Activated naive CD4-positive, alpha-beta T cell treated with anti-CD3 and anti-CD28 coated beads for 36 hours (primary cell): ENCODE results near the gene FBXO8. TPM values are rescaled to one million over a fixed set of nuclear protein-coding genes. Genes with fewer than 3 reads are reported as not detected.

Source experiments
- CTCF ChIA-PET: fragments of 350-600 bp; sonication (Branson Sonifier 250); formaldehyde crosslinking; loops from one replicate; lab custom pipeline; 2021; ENCODE audit warnings: antibody characterized with exemption; lab: Charles Lee
- DNase-seq: peaks from one replicate; pipeline ENCODE4 v3.0.0-alpha.2; 2020
- H3K27ac Mint-ChIP-seq: one replicate; pipeline ENCODE4 v1.8.0; 2021; ENCODE audit warnings: mild to moderate bottlenecking, mixed read lengths
- H3K27me3 Mint-ChIP-seq: one replicate; pipeline ENCODE4 v1.8.0; 2021; ENCODE audit warnings: low read depth, mixed read lengths
- H3K36me3 Mint-ChIP-seq: one replicate; pipeline ENCODE4 v1.8.0; 2021; ENCODE audit warnings: low read depth, mixed read lengths
- H3K4me1 Mint-ChIP-seq: one replicate; pipeline ENCODE4 v1.8.0; 2021; ENCODE audit warnings: low read depth, mixed read lengths
- H3K4me3 Mint-ChIP-seq: one replicate; pipeline ENCODE4 v1.8.0; 2021; ENCODE audit warnings: mild to moderate bottlenecking, moderate library complexity, mixed read lengths
- H3K9me3 Mint-ChIP-seq: one replicate; pipeline ENCODE4 v1.8.0; 2021; ENCODE audit warnings: mixed read lengths
- intact Hi-C: fragments of 100-400 bp; cut with micrococcal nuclease; formaldehyde crosslinking; loops from one replicate; pipeline ENCODE4 v1.15.1; 2023
- total RNA-seq, 2 experiments: library from RNA; stranded (reverse); gene quantifications; one replicate each; pipeline ENCODE4 v1.2.3, GENCODE V29; 2021

The FBXO8 gene
- total RNA-seq, 2 experiments from 2014 or later: 19.9 to 21.2 TPM

DNA sequence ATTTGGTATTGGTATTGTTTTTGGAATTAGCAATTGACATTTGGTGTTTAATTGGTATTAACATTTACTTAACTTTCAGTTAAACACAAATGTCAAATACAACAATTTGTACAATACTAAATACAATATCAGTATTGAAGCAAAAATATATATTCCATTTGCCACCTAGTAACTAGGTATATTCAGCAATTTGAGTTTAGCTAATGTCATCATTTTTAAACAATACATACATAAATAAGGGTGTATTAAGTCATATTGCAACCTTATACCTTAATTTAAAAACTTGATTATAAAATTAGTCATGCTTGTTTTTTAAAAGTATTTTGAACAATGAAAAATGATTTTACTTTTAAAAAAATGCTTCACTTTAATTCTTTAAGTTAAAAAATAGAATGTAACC, 53.3 kb downstream of the FBXO8 start:
- H3K4me3 Mint-ChIP-seq: no peak overlapping the region
- no peaks in the 10 kb centered on the region for H3K9me3 Mint-ChIP-seq
- CTCF ChIA-PET: no interaction called here
- peaks cover 1% of the 10 kb centered on the region for H3K36me3 Mint-ChIP-seq
- intact Hi-C loops: no loop called here
- H3K27me3 Mint-ChIP-seq: peaks cover 10% of the 10 kb centered on the region
- no peaks in the 10 kb centered on the region for H3K4me1 Mint-ChIP-seq
- H3K27ac Mint-ChIP-seq: no peak overlapping the region
- DNase-seq: no peak

DNA sequence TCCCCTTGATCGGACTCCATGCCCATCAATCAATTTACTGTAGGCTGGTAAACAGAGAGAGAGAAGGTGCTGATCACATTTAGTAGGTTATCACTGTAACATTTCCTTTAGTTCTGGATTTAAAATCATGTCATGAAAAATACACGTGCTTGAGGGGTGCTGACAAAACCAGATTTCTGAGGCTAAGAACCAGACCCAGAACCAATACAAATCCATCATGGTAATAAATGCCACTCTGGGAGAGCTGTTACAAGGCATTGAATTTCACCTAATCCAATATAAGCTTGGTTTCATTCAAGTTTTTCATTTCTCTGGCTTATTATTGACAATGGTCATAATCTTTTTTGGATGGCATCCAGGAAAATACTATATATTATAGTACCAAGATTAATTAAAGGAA, 54.5 kb downstream of the FBXO8 start:
- no peak for DNase-seq
- peaks cover 1% of the 10 kb centered on the region for H3K36me3 Mint-ChIP-seq
- H3K27ac Mint-ChIP-seq: no peak overlapping the region
- H3K4me1 Mint-ChIP-seq: no peaks in the 10 kb centered on the region
- no peaks in the 10 kb centered on the region for H3K9me3 Mint-ChIP-seq
- intact Hi-C loops: no loop called here
- CTCF ChIA-PET: no interaction called here
- peaks cover 10% of the 10 kb centered on the region for H3K27me3 Mint-ChIP-seq
- H3K4me3 Mint-ChIP-seq: no peak overlapping the region

DNA sequence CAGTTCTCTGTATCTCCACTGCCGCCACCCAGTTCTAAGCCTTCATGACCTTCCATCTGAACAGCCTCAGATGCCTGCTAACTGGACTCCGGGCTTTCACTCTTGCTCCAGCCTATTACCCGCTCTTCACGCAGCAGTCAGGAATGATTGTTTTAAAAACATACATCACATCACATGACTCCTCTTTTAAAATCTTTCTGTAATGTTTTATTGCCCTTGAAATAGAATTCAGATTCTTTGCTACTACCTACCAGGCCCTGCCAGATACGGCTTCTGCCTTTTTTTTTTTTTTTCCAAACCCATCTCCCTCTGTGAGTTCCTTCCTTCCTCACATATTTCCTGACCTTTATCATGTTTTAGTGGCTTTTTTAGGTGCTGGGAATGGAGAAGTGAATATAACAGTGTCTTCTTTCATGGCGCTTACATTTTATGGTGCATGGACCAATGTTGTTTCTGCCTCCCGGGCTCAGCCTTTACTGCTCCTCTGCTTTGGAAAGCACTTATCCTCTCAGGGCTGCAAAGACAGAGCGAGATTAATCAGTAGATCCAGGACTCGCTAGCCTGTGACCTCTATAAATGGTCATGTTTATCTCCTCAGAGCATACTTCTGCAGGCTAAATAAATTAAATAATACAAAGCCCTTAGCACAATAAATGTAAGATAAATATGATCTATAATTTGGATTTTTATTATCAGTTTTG, 58.0 kb downstream of the FBXO8 start:
- H3K4me3 Mint-ChIP-seq: no peak overlapping the region
- peaks cover 21% of the 10 kb centered on the region for H3K27me3 Mint-ChIP-seq
- no peaks in the 10 kb centered on the region for H3K4me1 Mint-ChIP-seq
- CTCF ChIA-PET: no interaction called here
- no peaks in the 10 kb centered on the region for H3K36me3 Mint-ChIP-seq
- H3K27ac Mint-ChIP-seq: no peak overlapping the region
- intact Hi-C loops: no loop called here
- no peak for DNase-seq
- H3K9me3 Mint-ChIP-seq: no peaks in the 10 kb centered on the region

DNA sequence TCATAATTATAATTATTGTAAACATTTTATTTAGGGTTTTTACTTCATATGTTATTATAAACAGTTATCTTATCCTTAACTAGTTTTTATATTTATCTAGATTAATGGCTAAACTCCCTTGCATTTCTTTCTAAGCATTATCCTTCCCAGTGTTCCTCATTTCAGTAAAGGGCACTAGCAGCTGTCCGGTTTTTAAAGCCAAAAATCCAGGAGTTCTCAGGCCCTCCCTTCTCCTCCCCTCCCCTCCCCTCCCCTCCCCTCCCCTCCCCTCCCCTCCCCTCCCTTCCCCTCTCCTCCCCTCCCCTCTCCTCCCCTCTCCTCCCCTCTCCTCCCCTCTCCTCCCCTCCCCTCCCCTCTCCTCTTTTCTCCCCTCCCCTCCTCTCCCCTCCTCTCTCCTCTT, 58.9 kb downstream of the FBXO8 start:
- no peaks in the 10 kb centered on the region for H3K4me1 Mint-ChIP-seq
- peaks cover 24% of the 10 kb centered on the region for H3K27me3 Mint-ChIP-seq
- no peak overlapping the region for H3K4me3 Mint-ChIP-seq
- H3K9me3 Mint-ChIP-seq: no peaks in the 10 kb centered on the region
- no peak overlapping the region for H3K27ac Mint-ChIP-seq
- CTCF ChIA-PET: no interaction called here
- intact Hi-C loops: no loop called here
- no peak for DNase-seq
- no peaks in the 10 kb centered on the region for H3K36me3 Mint-ChIP-seq

DNA sequence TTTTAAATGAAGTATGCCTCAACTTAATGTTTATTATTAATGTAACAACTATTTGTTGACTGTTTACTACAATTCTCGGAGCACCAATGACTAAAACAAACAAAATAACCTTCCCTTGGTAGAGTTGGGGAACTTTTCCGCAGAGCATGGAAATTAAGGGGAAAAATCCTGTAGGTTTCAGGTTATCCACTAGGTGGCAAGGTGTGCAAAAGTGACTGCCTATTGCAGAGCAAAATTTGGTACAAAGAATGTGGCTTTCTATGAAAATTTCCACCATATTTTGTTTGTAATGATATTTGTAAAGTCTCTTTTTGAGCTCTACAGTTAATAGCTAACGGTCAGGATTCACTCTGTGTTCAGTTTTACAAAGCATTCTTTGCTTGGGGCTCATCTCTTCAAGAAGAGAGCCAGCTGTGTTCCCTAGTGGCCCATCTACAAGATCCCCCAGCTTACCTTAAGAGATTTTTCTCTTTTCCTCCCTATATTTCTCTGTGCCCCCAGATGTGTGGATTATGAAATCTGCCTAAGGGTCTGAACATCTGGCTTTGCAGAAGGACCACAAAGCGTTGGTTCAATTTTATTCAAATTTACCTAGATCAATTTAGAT, 61.1 kb downstream of the FBXO8 start:
- Mint-ChIP-seq H3K36me3 (no peaks in the 10 kb centered on the region), H3K9me3 (no peaks in the 10 kb centered on the region), H3K4me1 (peaks cover 9% of the 10 kb centered on the region), H3K27me3 (peaks cover 39% of the 10 kb centered on the region), H3K4me3 (no peak overlapping the region), H3K27ac (no peak overlapping the region)
- DNase-seq: peak; percentile 13
- intact Hi-C loops: loop anchor here (1.0 kb wide), 4 partner anchors 61 to 492 kb away; partner anchors contain the start of genes CEP44 and FBXO8
- CTCF ChIA-PET: interaction anchor here (1.0 to 1.2 kb wide), 3 partner anchors 15 to 1979 kb away, joined by 3 to 8 read pairs (median 5); no protein-coding TSS in a partner anchor

DNA sequence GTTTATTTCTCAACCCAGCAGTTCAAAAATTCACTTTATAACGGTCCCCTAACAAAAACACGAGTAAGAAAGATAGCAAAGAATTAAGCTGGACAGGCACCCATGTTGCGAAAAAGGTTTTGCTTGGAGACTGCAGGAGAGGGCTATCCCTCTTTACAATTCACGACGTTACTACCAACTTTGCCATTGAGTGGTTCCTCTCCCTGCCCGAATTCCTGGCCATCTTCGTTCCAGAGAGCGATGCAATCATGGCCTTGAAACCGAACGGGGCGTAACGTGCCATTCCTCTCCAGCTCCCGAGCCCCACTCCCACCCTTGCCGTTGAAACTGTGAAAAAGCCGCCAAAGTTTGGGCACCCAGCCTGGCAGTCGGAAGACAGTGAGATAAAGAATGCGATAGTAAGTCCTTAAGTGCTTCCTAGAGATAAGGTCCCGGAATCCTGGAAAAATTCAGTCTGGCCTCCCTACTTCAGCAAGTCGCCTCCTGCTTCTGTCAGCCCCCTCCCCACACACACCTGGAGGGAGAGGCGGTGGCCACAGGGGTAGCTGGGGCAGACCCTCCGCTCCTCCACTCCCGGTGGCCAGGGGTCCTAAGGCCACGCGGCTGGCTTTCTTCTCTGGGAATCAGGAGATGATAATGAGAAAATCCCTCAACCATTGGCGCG, 65.2 kb downstream of the FBXO8 start:
- Mint-ChIP-seq H3K4me1 (peaks cover 39% of the 10 kb centered on the region), H3K4me3 (peak overlapping the region; percentile 17), H3K27me3 (peaks cover 67% of the 10 kb centered on the region), H3K27ac (no peak overlapping the region), H3K9me3 (no peaks in the 10 kb centered on the region), H3K36me3 (no peaks in the 10 kb centered on the region)
- DNase-seq: no peak
- intact Hi-C loops: loop anchor here (5.0 to 10.0 kb wide), 4 partner anchors 304 to 883 kb away; partner anchors contain the start of genes HMGB2 and HPGD
- CTCF ChIA-PET: interaction anchor here (0.7 kb wide), 1 partner anchor 20 kb away, joined by 3 read pairs; no protein-coding TSS in a partner anchor

DNA sequence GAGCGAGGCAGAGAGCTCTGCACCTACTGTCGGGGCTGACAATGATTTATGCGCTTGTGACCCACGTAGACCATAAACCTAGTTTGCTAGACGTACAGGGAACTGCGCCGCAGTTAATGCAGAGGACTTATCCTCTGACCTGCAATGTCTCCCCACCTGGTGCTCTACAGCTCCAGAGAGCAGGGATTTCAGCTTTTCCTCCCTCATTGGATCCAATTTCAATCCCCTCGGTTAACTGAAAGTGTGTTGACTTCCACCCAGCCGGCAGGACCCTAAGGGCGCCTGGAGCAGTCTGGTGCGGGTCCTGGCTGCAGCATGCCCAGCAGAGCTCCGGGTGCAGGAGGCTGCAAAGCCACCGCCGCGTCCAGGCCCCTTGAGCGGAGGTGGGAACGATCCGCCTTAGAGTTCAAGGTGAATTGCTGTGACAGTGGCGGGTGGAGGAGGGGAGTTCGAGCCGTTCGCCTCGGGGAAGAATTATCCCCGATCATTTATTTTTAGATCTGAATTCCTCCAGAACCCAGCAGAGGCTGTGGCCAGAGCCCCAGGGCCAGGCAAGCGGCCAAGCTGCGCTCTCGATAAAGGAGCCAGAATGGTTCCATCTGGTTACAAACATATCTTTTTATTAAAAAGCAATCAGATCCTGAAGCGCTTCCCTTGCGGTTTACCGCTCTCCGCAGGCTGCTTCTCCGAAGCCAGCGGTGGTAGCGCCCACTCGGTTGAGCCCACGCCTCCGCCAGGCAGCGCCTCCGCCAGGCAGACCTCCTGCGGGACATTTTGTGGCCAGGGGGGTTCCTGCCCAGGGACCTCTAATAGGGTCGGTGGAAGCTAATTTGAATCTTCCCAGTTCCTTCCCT, 66.0 kb downstream of the FBXO8 start:
- Mint-ChIP-seq H3K36me3 (no peaks in the 10 kb centered on the region), H3K4me1 (peaks cover 39% of the 10 kb centered on the region), H3K27ac (no peak overlapping the region), H3K27me3 (peaks cover 73% of the 10 kb centered on the region), H3K4me3 (peak overlapping the region; percentile 17), H3K9me3 (no peaks in the 10 kb centered on the region)
- no peak for DNase-seq
- intact Hi-C loops: loop anchor here (5.0 to 10.0 kb wide), 4 partner anchors 305 to 883 kb away; partner anchors contain the start of genes HMGB2 and HPGD
- CTCF ChIA-PET: interaction anchor here (0.7 kb wide), 1 partner anchor 21 kb away, joined by 3 read pairs; no protein-coding TSS in a partner anchor

DNA sequence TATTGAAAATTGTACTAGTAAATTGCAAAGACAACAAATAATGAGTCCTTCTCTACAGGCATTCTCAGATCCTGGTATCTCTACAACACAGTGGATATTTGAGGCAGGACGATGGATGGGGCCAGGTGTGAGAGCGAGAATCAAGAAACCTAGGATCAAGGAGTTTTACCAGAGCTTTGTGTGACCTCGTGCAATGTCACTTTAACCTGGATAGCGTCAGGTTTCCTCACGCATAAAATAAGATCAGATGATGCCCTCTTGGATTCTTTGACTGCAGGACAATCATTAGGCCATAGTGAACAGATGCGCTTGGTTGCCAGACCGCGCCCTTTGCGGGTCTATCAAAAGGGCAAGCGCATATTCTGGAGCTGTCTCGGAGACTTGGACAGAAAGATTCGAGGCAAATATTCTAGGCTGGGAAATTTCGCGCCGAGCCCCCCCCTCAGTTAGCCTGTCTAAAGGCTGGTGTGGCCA, 66.6 kb downstream of the FBXO8 start:
- Mint-ChIP-seq H3K4me1 (peaks cover 43% of the 10 kb centered on the region), H3K27me3 (peaks cover 72% of the 10 kb centered on the region), H3K27ac (no peak overlapping the region), H3K36me3 (no peaks in the 10 kb centered on the region), H3K4me3 (no peak overlapping the region), H3K9me3 (no peaks in the 10 kb centered on the region)
- DNase-seq: no peak
- CTCF ChIA-PET: no interaction called here
- intact Hi-C loops: loop anchor here (5.0 to 10.0 kb wide), 4 partner anchors 305 to 882 kb away; partner anchors contain the start of genes HMGB2 and HPGD

DNA sequence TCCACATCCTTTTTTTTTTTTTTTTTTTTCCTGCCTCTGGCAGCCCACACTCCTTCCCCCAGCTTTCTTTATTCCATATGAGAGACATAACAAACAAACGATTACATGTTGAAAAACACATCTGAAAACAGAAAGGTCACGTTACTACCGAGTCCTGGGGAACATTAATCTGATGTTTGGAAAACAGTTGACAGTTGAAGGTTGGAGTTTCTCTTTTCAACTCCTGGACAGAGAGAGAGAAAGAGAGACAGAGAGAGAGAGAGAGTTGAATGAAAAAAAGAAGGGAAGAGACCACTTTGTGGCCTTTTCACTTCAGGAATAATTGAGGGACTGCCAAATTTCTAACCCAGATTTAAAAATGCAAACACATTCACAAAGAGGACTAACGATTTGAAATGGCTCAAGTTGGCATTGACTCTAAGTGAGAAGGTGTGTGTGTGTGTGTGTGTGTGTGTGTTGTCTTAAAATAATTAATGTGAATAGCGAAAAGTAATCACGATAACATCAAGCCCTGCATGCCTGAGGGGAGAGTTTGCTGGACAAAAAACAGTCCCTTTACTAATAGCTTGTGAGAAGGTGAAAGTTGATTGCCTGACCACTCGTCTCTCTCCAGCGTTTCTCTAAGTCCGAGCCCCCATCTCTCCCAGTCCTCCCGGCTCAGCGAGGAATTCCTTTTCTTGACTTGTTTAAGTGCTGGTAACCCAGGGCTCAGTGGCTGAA, 67.3 kb downstream of the FBXO8 start:
- Mint-ChIP-seq H3K27ac (no peak overlapping the region), H3K27me3 (peaks cover 76% of the 10 kb centered on the region), H3K4me1 (peaks cover 49% of the 10 kb centered on the region), H3K4me3 (no peak overlapping the region), H3K9me3 (no peaks in the 10 kb centered on the region), H3K36me3 (no peaks in the 10 kb centered on the region)
- CTCF ChIA-PET: no interaction called here
- intact Hi-C loops: loop anchor here (5.0 to 10.0 kb wide), 4 partner anchors 306 to 881 kb away; partner anchors contain the start of genes HMGB2 and HPGD
- no peak for DNase-seq

DNA sequence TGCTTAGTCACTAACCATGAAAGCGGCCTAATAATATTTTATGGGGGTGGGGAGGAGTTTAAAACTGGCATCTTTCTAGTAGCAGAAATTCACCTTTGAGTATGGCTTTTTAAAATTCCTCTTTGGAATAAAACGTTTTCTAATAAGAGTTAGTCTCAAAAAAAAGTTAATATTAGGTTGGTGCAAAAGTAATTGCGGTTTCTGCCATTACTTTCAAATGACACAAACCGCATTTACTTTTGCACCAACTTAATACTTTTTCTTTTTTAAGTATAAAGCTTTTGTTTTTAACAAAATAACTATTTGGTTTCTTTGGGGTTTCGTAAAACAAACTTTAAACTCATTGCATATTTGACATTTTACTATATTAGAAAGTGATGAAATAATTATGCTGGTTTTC, 68.4 kb downstream of the FBXO8 start:
- H3K27ac Mint-ChIP-seq: no peak overlapping the region
- no peak for DNase-seq
- intact Hi-C loops: loop anchor here (5.0 to 10.0 kb wide), 4 partner anchors 307 to 880 kb away; partner anchors contain the start of genes HMGB2 and HPGD
- no peaks in the 10 kb centered on the region for H3K36me3 Mint-ChIP-seq
- no peaks in the 10 kb centered on the region for H3K9me3 Mint-ChIP-seq
- H3K27me3 Mint-ChIP-seq: peaks cover 81% of the 10 kb centered on the region
- CTCF ChIA-PET: no interaction called here
- H3K4me1 Mint-ChIP-seq: peaks cover 49% of the 10 kb centered on the region
- no peak overlapping the region for H3K4me3 Mint-ChIP-seq
